K562 (cell line): ENCODE data around the gene DIPK1A. TPM values are rescaled to one million over a fixed set of nuclear protein-coding genes. Genes with fewer than 3 reads are reported as not detected.

Experiments
- AFF4 ChIP-seq: sonication (generic); formaldehyde crosslinking; IDR thresholded peaks from 2 replicates; pipeline ENCODE4 v1.8.0; 2023; ENCODE audit warnings: mild to moderate bottlenecking, missing genetic modification reagents
- ATF3 ChIP-seq, 2 experiments: fragments of 450-650 bp in 1 of 2; sonication (generic) in 1 of 2; formaldehyde crosslinking in 1 of 2; IDR thresholded peaks in 1 of 2; conservative IDR thresholded peaks in 1 of 2; 2 replicates each; pipeline versions ENCODE4 v1.6.1 to v1.8.1; 2016 to 2023; ENCODE audit warnings: mild to moderate bottlenecking in 2 of 2, moderate library complexity in 2 of 2, inconsistent platforms in 1 of 2, missing genetic modification reagents in 1 of 2
- BDP1 ChIP-seq: IDR thresholded peaks from 3 replicates; pipeline ENCODE4 v1.6.1; 2011; ENCODE audit not compliant: insufficient read length, insufficient read depth
- BMI1 ChIP-seq: fragments of 150-350 bp; IDR thresholded peaks from 2 replicates; pipeline ENCODE4 v1.6.1; 2014; ENCODE audit warnings: low read length
- C11orf30 ChIP-seq: fragments of 450-650 bp; IDR thresholded peaks from 2 replicates; pipeline ENCODE4 v1.6.1; 2016; ENCODE audit warnings: low read depth, mild to moderate bottlenecking
- CHD4 ChIP-seq: fragments of 200-600 bp; sonication (generic); IDR thresholded peaks from 3 replicates; pipeline ENCODE4 v1.6.1; 2012; ENCODE audit warnings: low read depth, mild to moderate bottlenecking, mixed read lengths, low read length, inconsistent platforms; ENCODE audit not compliant: insufficient read depth, insufficient replicate concordance, poor library complexity, severe bottlenecking
- DMBX1 ChIP-seq: fragments of 250-450 bp; sonication (Bioruptor Pico); IDR thresholded peaks from 2 replicates; pipeline ENCODE4 v1.8.0; 2022; ENCODE audit warnings: inconsistent platforms, mild to moderate bottlenecking, moderate library complexity, borderline replicate concordance
- DPF2 ChIP-seq: fragments of 450-650 bp; IDR thresholded peaks from 2 replicates; pipeline ENCODE4 v1.6.1; 2016
- ELF2 ChIP-seq: fragments of 250-450 bp; sonication (Bioruptor Pico); IDR thresholded peaks from 2 replicates; pipeline ENCODE4 v1.5.0; 2021; ENCODE audit warnings: mild to moderate bottlenecking
- KLF6 ChIP-seq: fragments of 250-450 bp; sonication (Bioruptor Pico); IDR thresholded peaks from 2 replicates; pipeline ENCODE4 v1.4.0; 2020; ENCODE audit warnings: mild to moderate bottlenecking, moderate library complexity, borderline replicate concordance
- MAFG ChIP-seq: fragments of 450-650 bp; conservative IDR thresholded peaks from 2 replicates; pipeline ENCODE4 v1.6.1; 2016; ENCODE audit warnings: missing genetic modification characterization, missing compliant biosample characterization
- MAFK ChIP-seq: IDR thresholded peaks from 2 replicates; pipeline ENCODE4 v1.6.1; 2011; ENCODE audit warnings: low read length, improper control_type of control experiment
- PATZ1 ChIP-seq: fragments of 250-450 bp; sonication (Bioruptor Pico); IDR thresholded peaks from 2 replicates; pipeline ENCODE4 v1.5.0; 2020; ENCODE audit warnings: mild to moderate bottlenecking, borderline replicate concordance
- RBM39 ChIP-seq: fragments of 200-400 bp; formaldehyde crosslinking; optimal IDR thresholded peaks from 2 replicates; pipeline ENCODE3; 2018; ENCODE audit warnings: low read depth, low read length
- SMARCB1 ChIP-seq: IDR thresholded peaks from 2 replicates; pipeline ENCODE4 v1.6.1; 2011; ENCODE audit warnings: improper control_type of control experiment, low read depth; ENCODE audit not compliant: insufficient read length
- SRSF9 ChIP-seq: fragments of 200-400 bp; formaldehyde crosslinking; IDR thresholded peaks from 2 replicates; pipeline ENCODE4 v1.6.1; 2017; ENCODE audit warnings: low read depth, low read length, borderline replicate concordance
- SUPT5H ChIP-seq: fragments of 450-650 bp; IDR thresholded peaks from 2 replicates; pipeline ENCODE4 v1.6.1; 2016
- YY1 ChIP-seq, 3 experiments: IDR thresholded peaks; 2 replicates each; pipeline ENCODE4 v1.6.1; 2011; ENCODE audit warnings: low read length in 2 of 3, mild to moderate bottlenecking in 2 of 3, moderate library complexity in 2 of 3, borderline replicate concordance in 1 of 3, control low read depth in 1 of 3, low read depth in 1 of 3; ENCODE audit not compliant: insufficient read depth in 3 of 3, insufficient replicate concordance in 2 of 3, control insufficient read depth in 1 of 3, insufficient read length in 1 of 3; ENCODE audit errors: extremely low read depth in 1 of 3
- ZNF146 ChIP-seq: IDR thresholded peaks from one replicate; pipeline ENCODE4 v1.6.1; 2018; ENCODE audit warnings: missing compliant biosample characterization; ENCODE audit not compliant: unreplicated experiment
- ZNF561 ChIP-seq: fragments of 450-650 bp; formaldehyde crosslinking; conservative IDR thresholded peaks from 2 replicates; pipeline ENCODE4 v1.4.0; 2020; ENCODE audit warnings: mild to moderate bottlenecking, moderate library complexity
- ZNF589 ChIP-seq: fragments of 200-800 bp; sonication (Bioruptor generic); IDR thresholded peaks from 2 replicates; pipeline ENCODE4 v1.6.1; 2016; ENCODE audit warnings: low read depth, missing genetic modification characterization, missing compliant biosample characterization
- polyA plus RNA-seq, 8 experiments: library from polyadenylated mRNA; depleted of rRNA in 4 of 8; stranded (reverse) in 5 of 8; unstranded in 3 of 8; fragments of >200 nt; fragmentation: Nextera tagmentation in 2 of 8; fragmentation: Illumina TruSeq in 1 of 8; extraction: Ambion mirVana in 2 of 8; extraction: Trizol in 1 of 8; gene quantifications; 2 replicates each; pipeline versions ENCODE4 v1.2.1 to v1.2.3, GENCODE V29; 2011 to 2014; ENCODE audit warnings: inconsistent platforms in 1 of 8, missing spikeins in 1 of 8
- total RNA-seq, 7 experiments: library from RNA; depleted of rRNA in 6 of 7; stranded (reverse); fragments of >200 nt in 6 of 7; fragmentation: Illumina TruSeq in 2 of 7; extraction: Trizol in 2 of 7; gene quantifications; 2 replicates each; pipeline versions ENCODE4 v1.2.1 to v1.2.3, GENCODE V29; 2011 to 2021; ENCODE audit warnings: low replicate concordance in 1 of 7

The DIPK1A gene
- total and polyA plus RNA-seq, 9 of the 15 experiments (the other 6 are each of a cell fraction or from before 2014, with no cell fraction given) = 0.54 to 2.5 (median 1.3) TPM

GRCh38 chr1:92989936-92990583 lies 28.8 kb upstream of the DIPK1A start (continued):
- 0 out of 2 replicates have a peak, but pooled peaks have one; percentile 37 for TF ChIP-seq AFF4 (CRISPR knock-in tag)
- no peak for TF ChIP-seq SUPT5H
- no peak for TF ChIP-seq ELF2
- TF ChIP-seq ZNF146 (CRISPR knock-in tag) = no peak
- no peak for TF ChIP-seq DMBX1
- no peak for TF ChIP-seq SRSF9
- no peak for TF ChIP-seq PATZ1 (CRISPR knock-in tag)
- no peak for TF ChIP-seq KLF6 (CRISPR knock-in tag)
- peak; percentile 44 for TF ChIP-seq MAFG (tag)
- TF ChIP-seq CHD4 = no peak
- TF ChIP-seq ZNF561 = no peak
- TF ChIP-seq SMARCB1 = no peak
- TF ChIP-seq C11orf30 = peak; percentile 14; the same call in 1 of the 2 replicates
- TF ChIP-seq BDP1 = no peak
- TF ChIP-seq RBM39 = no peak
- TF ChIP-seq ZNF589 (CRISPR knock-in tag) = no peak
- TF ChIP-seq DPF2 = peak; percentile 63
- peak; percentile 74 for TF ChIP-seq ATF3 (IDR thresholded peaks at IDR 0.05)
- TF ChIP-seq ATF3 (CRISPR knock-in tag; conservative IDR thresholded peaks at IDR 0.05) = no peak
- no peak for TF ChIP-seq BMI1
- no peak for TF ChIP-seq YY1 (IDR thresholded peaks at IDR 0.05; ENCODE audit: borderline replicate concordance in 1 of 3, control insufficient read depth in 1 of 3, extremely low read depth in 1 of 3, insufficient read depth in 3 of 3, insufficient read length in 1 of 3, insufficient replicate concordance in 2 of 3, low read depth in 1 of 3, low read length in 2 of 3)
- peak; percentile 33; the same call in 1 of the 2 replicates for TF ChIP-seq MAFK
